ENCODE measurements around the gene PXDN.

DNA sequence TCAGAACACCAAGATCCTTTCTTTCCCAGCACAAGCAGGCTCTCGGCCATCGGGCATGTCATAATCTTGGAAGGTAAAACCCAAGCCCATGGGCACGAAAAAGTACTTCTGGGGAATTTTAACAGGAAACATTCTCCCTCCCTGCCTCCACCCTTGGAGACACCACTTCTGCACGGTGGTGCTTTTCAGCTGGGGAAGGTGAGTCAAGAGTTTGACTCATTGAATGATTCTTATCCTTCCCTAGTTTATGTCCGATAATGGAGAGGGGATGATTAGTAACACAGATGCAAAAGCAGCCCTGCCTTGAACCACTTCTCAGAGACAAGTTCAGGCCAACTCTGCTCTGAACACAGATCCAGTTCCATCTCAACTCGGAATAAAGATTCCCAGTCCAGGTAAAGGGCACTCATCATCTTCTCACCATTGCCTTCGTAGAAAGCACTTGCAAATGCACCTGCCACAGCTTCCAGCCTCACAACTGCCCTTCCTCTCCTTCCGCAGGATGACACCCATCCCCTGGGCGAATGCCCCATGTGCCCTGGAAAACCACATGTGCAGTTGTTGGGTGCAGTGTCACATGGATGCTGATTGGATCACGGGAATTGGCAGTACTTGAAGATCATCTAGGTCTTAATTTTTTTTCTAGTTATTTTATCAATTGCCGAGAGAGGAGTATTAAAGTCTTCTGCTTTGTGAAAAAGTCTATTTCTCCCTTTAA, 136.2 kb downstream of the PXDN start:
- TF ChIP-seq, protein P1, sequence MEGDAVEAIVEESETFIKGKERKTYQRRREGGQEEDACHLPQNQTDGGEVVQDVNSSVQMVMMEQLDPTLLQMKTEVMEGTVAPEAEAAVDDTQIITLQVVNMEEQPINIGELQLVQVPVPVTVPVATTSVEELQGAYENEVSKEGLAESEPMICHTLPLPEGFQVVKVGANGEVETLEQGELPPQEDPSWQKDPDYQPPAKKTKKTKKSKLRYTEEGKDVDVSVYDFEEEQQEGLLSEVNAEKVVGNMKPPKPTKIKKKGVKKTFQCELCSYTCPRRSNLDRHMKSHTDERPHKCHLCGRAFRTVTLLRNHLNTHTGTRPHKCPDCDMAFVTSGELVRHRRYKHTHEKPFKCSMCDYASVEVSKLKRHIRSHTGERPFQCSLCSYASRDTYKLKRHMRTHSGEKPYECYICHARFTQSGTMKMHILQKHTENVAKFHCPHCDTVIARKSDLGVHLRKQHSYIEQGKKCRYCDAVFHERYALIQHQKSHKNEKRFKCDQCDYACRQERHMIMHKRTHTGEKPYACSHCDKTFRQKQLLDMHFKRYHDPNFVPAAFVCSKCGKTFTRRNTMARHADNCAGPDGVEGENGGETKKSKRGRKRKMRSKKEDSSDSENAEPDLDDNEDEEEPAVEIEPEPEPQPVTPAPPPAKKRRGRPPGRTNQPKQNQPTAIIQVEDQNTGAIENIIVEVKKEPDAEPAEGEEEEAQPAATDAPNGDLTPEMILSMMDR (IDR thresholded peaks at IDR 0.05) = no peak
- no peak for TF ChIP-seq EZH2 (IDR thresholded peaks at IDR 0.05; ENCODE audit: borderline replicate concordance, insufficient read depth, low read depth, low read length, poor library complexity, severe bottlenecking)
